ENCODE measurements around the gene PGA5.

GRCh38 chr11:61256710-61257482, 15.9 kb downstream of the PGA5 start:
- TF ChIP-seq, protein P1, sequence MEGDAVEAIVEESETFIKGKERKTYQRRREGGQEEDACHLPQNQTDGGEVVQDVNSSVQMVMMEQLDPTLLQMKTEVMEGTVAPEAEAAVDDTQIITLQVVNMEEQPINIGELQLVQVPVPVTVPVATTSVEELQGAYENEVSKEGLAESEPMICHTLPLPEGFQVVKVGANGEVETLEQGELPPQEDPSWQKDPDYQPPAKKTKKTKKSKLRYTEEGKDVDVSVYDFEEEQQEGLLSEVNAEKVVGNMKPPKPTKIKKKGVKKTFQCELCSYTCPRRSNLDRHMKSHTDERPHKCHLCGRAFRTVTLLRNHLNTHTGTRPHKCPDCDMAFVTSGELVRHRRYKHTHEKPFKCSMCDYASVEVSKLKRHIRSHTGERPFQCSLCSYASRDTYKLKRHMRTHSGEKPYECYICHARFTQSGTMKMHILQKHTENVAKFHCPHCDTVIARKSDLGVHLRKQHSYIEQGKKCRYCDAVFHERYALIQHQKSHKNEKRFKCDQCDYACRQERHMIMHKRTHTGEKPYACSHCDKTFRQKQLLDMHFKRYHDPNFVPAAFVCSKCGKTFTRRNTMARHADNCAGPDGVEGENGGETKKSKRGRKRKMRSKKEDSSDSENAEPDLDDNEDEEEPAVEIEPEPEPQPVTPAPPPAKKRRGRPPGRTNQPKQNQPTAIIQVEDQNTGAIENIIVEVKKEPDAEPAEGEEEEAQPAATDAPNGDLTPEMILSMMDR (conservative IDR thresholded peaks at IDR 0.05; ENCODE audit: low read depth, low read length): no peak
- TF ChIP-seq EZH2 (IDR thresholded peaks at IDR 0.05; ENCODE audit: borderline replicate concordance, low read depth, low read length, poor library complexity, severe bottlenecking): no peak

Measured in A673 (cell line).